Psoas muscle (tissue), 8 donors: ENCODE data around the gene EXTL1. TPM values are rescaled to one million over a fixed set of nuclear protein-coding genes. Genes with fewer than 3 reads are reported as not detected.

ENCODE experiments used
- ATAC-seq, 4 donors: fragments of 200-7000 bp; cut with Tn5 transposase; one replicate each; pipeline ENCODE4 v1.9.1; 2020; ENCODE audit warnings: moderate library complexity in 3 of 4, mild to moderate bottlenecking in 2 of 4
- DNase-seq, 2 donors: peaks; one replicate each; pipeline ENCODE4 v3.0.0-alpha.2; 2020
- H3K27ac ChIP-seq: fragments of 200-600 bp; one replicate; pipeline ENCODE4 v1.8.0; 2022
- H3K27me3 ChIP-seq, 3 donors: fragments of 200-600 bp in 1 of 3; one replicate each; pipeline versions ENCODE4 v1.6.1 to v1.8.0; 2013 to 2022; ENCODE audit warnings: low read length in 2 of 3, mild to moderate bottlenecking in 2 of 3, moderate library complexity in 1 of 3; ENCODE audit not compliant: insufficient read depth in 3 of 3
- H3K36me3 ChIP-seq, 2 donors: fragments of 200-600 bp in 1 of 2; one replicate each; pipeline versions ENCODE4 v1.6.1 to v1.8.0; 2013 to 2022; ENCODE audit warnings: low read depth in 1 of 2, mild to moderate bottlenecking in 1 of 2, moderate library complexity in 1 of 2; ENCODE audit not compliant: insufficient read depth in 1 of 2
- H3K4me1 ChIP-seq: fragments of 200-600 bp; one replicate; pipeline ENCODE4 v1.8.0; 2022
- H3K4me3 ChIP-seq: fragments of 200-600 bp; one replicate; pipeline ENCODE4 v1.8.0; 2022; ENCODE audit warnings: mild to moderate bottlenecking
- H3K9me3 ChIP-seq: fragments of 200-600 bp; one replicate; pipeline ENCODE4 v1.8.0; 2022
- WGBS, 3 donors: extraction: QIAGEN DNeasy Blood & Tissue Kit; methylation state at CpG; one replicate each; pipeline versions ENCODE4 v1.1.6 to v1.1.7; 2013; 5-methylcytosine and 5-hydroxymethylcytosine counted together
- intact Hi-C, 2 donors: fragments of 100-400 bp; cut with DNase I; formaldehyde crosslinking; loops; one replicate each; pipeline versions ENCODE4 v1.11.0 to v1.14.2; 2022
- polyA plus RNA-seq, 3 donors: library from polyadenylated mRNA; stranded (reverse); fragments of 200-250 nt; gene quantifications; one replicate each; pipeline ENCODE4 v1.2.3, GENCODE V29; 2013
- total RNA-seq, 4 donors: library from RNA; stranded (reverse); fragmentation: NEBNext Ultra II Directional in 2 of 4; extraction: Animal tissue kit (Norgen Biotek cat#: 25700) in 2 of 4; gene quantifications; one replicate each; pipeline versions ENCODE4 v1.2.1 to v1.2.4, GENCODE V29; 2021 to 2023
- TF ChIP-seq, protein P1 (sequence below): fragments of 200-600 bp; IDR thresholded peaks from one replicate; pipeline ENCODE4 v1.8.0; 2022; ENCODE audit warnings: antibody characterized with exemption
- donor health status: healthy with polysubstance abuse.
- donor health status: DM: no; HTN: no; CAD: no; lungs with moderate emphysema.
- donor health status: Bipolar disorder and iron deficiency.
- donor health status: healthy.
- donor health status: DM: yes; HTN: yes; CAD: no.
- donor health status: DM: no; HTN: no; CAD: no.
- donor health status: DM: no; HTN: no; CAD: no.
- donor health status: DM: yes; HTN: yes; CAD: no.

EXTL1 gene
- total and polyA plus RNA-seq, 7 donors, result 0.39 to 4.6 (median 1.1) TPM

DNA sequence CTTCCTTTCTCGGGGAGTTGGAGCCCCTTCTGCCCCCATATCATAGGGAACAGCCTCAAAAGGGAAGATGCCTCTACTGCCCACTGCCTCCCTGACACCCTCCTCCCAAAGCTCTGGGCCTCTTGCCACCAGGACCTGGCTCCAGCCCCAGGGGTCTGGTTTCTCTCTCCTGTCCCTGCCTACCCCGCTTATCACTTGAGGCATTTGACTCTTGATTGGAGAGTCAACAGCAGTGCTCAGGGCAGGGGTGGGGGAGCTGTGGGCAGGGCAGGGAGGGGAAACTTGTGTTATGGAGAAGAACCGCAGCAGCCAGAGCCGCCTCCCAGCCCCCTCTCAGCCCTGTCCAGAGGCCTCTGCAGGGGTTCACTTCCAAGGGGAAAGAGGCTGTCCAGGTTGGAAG is 45.3 kb downstream of the EXTL1 start:
- intact Hi-C loops, result loop anchor here in 1 of 2 donors (2.0 kb wide), 1 partner anchor 30 kb away; no protein-coding TSS in a partner anchor
- Histone ChIP-seq H3K27me3 (no peaks in the 10 kb centered on the region), H3K36me3 (peaks cover 2 to 38% of the 10 kb centered on the region in 2 donors), H3K9me3 (no peaks in the 10 kb centered on the region), H3K27ac (peak overlapping the region; percentile 88), H3K4me3 (peak overlapping the region; percentile 72), H3K4me1 (peaks cover 29% of the 10 kb centered on the region)
- 16 to 29% (median 22%) methylated on average over 4 of the region's 4 CpGs for WGBS, 3 donors
- peak in 1 of 2 donors; percentile 56 for DNase-seq
- peak; percentile 4 to 54 (median 10) for ATAC-seq
- TF ChIP-seq, protein P1, sequence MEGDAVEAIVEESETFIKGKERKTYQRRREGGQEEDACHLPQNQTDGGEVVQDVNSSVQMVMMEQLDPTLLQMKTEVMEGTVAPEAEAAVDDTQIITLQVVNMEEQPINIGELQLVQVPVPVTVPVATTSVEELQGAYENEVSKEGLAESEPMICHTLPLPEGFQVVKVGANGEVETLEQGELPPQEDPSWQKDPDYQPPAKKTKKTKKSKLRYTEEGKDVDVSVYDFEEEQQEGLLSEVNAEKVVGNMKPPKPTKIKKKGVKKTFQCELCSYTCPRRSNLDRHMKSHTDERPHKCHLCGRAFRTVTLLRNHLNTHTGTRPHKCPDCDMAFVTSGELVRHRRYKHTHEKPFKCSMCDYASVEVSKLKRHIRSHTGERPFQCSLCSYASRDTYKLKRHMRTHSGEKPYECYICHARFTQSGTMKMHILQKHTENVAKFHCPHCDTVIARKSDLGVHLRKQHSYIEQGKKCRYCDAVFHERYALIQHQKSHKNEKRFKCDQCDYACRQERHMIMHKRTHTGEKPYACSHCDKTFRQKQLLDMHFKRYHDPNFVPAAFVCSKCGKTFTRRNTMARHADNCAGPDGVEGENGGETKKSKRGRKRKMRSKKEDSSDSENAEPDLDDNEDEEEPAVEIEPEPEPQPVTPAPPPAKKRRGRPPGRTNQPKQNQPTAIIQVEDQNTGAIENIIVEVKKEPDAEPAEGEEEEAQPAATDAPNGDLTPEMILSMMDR, result no peak

DNA sequence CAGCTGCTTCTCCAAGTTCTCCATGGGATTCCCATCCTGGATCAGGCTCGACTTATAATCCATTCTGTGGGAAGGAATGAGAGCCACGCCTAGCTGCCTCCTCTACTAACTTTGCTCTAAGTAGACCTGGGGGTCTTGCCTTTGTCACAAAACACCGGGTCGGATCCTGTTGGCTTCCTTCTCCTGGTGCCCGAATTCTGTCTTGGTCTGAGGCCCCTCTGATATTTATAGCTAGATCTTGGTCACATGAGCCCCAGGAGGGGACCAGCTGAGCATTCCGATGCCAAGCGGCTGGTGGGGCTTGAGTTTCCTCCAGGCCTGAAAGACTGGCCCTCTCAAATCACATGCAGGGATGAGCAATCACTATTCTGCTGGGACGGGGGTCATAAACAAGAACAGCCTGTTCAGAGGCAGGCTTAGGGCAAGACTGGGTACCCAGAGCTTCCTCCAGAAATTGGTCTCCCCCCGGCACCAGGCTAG is 45.9 kb downstream of the EXTL1 start, which contains the start of gene TRIM63:
Gene TRIM63, minus strand, starts transcription at position 199 of the 480 bp plus-strand sequence. Its CDS starts 136 bp downstream, at position 63.
- peak within 1 kb of the TSS; percentile 72 for H3K4me3 ChIP-seq
- TF ChIP-seq, protein P1, result no peak
- H3K9me3 ChIP-seq, result no peaks in the 10 kb centered on the region
- peaks cover 2 to 34% of the 10 kb centered on the region in 2 donors for H3K36me3 ChIP-seq
- H3K27ac ChIP-seq, result peak within 1 kb of the TSS; percentile 88
- peaks cover 29% of the 10 kb centered on the region for H3K4me1 ChIP-seq
- 15 to 27% (median 20%) methylated on average over 9 of the region's 9 CpGs for WGBS, 3 donors
- intact Hi-C loops, result loop anchor here in 1 of 2 donors (2.0 kb wide), 1 partner anchor 31 kb away; no protein-coding TSS in a partner anchor
- peak; percentile 62 to 87 (median 82) for ATAC-seq
- no peaks in the 10 kb centered on the region for H3K27me3 ChIP-seq
- peak; percentile 82 to 94 for DNase-seq

DNA sequence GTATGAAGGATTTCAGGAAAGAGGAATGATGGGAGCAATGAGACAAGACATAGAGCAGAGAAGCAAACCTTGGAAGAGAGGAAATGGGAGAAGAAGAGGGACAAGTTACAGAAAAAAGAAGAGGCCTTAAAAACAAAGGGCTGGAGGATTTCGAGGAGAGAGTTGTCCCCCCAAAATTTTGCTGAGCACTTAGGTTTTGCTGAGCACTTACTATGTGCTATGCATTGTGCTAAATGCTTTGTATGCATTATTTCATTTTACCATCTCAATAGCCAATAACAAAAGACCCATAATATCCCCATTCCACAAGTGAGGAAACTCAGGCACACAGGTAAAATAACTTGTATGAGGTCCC is 48.3 kb downstream of the EXTL1 start:
- Histone ChIP-seq H3K27ac (peak overlapping the region; percentile 88), H3K9me3 (no peaks in the 10 kb centered on the region), H3K27me3 (no peaks in the 10 kb centered on the region), H3K4me1 (peaks cover 43% of the 10 kb centered on the region), H3K36me3 (peaks cover 2 to 11% of the 10 kb centered on the region in 2 donors), H3K4me3 (no peak overlapping the region)
- TF ChIP-seq, protein P1, result no peak
- WGBS, 3 donors, result 67 to 95% (median 91%) methylated on average over 1 of the region's 1 CpG
- ATAC-seq (no peak), DNase-seq (no peak)
- intact Hi-C loops, result no loop called here

DNA sequence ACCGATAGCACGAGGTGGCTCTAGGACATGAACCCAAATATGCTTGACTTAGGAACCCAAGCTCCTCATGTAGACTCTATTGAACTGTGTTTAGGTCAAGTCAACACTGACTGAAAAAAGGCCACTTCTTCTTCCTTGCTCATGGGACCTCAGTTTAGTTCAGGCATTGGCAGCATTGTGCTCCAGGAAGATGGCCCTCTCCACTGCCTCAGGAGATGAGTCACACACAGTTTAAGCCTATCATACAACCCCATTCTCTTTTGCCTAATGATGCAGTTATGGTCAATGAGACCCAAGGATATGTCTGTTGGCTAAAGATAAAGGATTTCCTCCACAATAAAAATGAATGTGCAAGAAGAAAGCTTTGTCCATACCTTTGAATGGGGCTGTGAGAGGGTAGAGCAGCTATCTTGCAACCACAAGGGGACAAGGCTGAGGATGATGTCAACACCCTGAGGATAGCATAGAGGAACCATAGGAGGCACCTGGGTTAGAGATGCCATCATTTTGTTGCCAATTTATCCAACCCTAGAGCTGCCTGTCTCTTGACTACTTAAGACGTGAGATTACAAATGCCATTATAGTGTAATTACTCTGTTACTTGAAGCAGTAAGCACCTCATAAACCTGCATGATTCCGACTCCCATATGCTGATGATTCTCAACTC is 48.9 kb downstream of the EXTL1 start:
- intact Hi-C loops, result no loop called here
- 91 to 93% (median 92%) methylated on average over 4 of the region's 4 CpGs for WGBS, 3 donors
- peaks cover 46% of the 10 kb centered on the region for H3K4me1 ChIP-seq

More for the DNA sequence above, 48.9 kb downstream of the EXTL1 start:
- peak overlapping the region; percentile 88 for H3K27ac ChIP-seq
- H3K4me3 ChIP-seq, result no peak overlapping the region
- no peaks in the 10 kb centered on the region for H3K9me3 ChIP-seq
- DNase-seq (no peak), ATAC-seq (no peak)
- H3K36me3 ChIP-seq, result peaks cover 2 to 11% of the 10 kb centered on the region in 2 donors
- TF ChIP-seq, protein P1, result no peak
- no peaks in the 10 kb centered on the region for H3K27me3 ChIP-seq
